ENCODE measurements around the gene UQCRQ. TPM values are rescaled to one million over a fixed set of nuclear protein-coding genes. Genes with fewer than 3 reads are reported as not detected.

The UQCRQ gene
- total and polyA plus RNA-seq, 2 experiments from 2014 or later, result 104 to 1,308 TPM

DNA sequence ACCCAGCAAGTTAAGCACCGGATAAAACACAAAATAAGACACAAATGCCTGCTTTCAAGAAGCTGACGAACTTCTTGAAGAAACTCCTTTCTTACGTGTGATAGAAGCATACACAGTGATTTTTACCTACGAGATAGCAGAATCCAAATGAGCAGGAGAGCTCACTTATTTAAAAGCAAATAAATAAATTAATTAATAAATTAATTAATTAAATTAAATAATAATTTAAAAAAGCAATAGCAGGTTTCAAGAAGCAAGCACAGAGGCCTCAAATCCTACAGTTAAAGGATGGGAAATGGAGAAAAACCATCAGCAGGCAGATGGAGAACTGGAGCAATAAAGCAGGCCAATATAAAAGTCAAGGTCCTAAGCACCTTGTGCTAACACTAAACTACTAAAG lies 24.4 kb downstream of the UQCRQ start (continued):
- TF ChIP-seq, protein P1, sequence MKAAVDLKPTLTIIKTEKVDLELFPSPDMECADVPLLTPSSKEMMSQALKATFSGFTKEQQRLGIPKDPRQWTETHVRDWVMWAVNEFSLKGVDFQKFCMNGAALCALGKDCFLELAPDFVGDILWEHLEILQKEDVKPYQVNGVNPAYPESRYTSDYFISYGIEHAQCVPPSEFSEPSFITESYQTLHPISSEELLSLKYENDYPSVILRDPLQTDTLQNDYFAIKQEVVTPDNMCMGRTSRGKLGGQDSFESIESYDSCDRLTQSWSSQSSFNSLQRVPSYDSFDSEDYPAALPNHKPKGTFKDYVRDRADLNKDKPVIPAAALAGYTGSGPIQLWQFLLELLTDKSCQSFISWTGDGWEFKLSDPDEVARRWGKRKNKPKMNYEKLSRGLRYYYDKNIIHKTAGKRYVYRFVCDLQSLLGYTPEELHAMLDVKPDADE (IDR thresholded peaks at IDR 0.05), result no peak
- TF ChIP-seq REST (IDR thresholded peaks at IDR 0.05; ENCODE audit: unreplicated experiment) (no peak), NANOG (IDR thresholded peaks at IDR 0.05; ENCODE audit: borderline replicate concordance) (no peak)

DNA sequence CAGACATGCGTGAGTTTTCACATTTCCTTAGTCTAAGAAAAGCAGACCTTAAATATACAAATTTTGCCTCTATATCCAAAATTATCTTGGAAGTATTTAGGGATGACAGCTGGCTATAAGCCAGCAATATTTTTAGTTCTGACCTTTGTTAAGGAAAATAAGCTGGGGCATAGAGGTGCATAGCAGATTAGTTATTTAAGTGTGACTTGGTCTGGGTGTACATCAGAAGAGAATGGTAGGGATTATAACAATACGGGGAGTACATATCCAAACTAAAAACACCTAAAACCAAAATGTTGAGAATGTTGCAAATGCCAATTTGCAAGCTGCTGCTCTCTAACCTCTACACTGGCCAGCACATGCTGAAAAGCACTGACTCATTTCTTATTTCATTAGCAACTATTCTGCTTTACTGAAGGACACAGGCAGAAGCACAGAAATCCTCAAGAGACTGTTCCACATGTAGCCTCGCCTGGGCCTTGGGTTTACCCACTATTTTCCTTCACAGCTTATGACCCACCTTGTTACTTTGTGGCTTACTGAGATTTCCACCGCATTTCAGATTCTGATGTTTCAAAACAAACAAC lies 29.4 kb downstream of the UQCRQ start:
- Histone ChIP-seq H3K9me2 (ENCODE audit: insufficient read depth) (no peaks in the 10 kb centered on the region), H3K36me3 (ENCODE audit: insufficient read depth) (peaks cover 59% of the 10 kb centered on the region), H3K27me3 (ENCODE audit: insufficient read depth) (no peaks in the 10 kb centered on the region), H3K4me2 (no peak overlapping the region), H3K27ac (ENCODE audit: low read depth) (no peak overlapping the region), H3K4me3 (no peak overlapping the region), H2AFZ (no peak overlapping the region), H4K20me1 (replicated peaks; ENCODE audit: insufficient read depth) (peaks cover 5% of the 10 kb centered on the region), H3K4me1 (ENCODE audit: insufficient read depth) (no peaks in the 10 kb centered on the region), H3F3A (replicated peaks; ENCODE audit: low read depth) (no peaks in the 10 kb centered on the region), H3K79me2 (replicated peaks; ENCODE audit: insufficient read depth) (no peaks in the 10 kb centered on the region)
- H3K27ac Mint-ChIP-seq, result no peak overlapping the region
- no peaks in the 10 kb centered on the region for H3K4me1 Mint-ChIP-seq
- ATAC-seq, result no peak
- DNase-seq (ENCODE audit: low spot score), result no peak
- H3K4me3 Mint-ChIP-seq, result no peak overlapping the region
- peaks cover 60% of the 10 kb centered on the region for H3K36me3 Mint-ChIP-seq (ENCODE audit: low read depth)
- no peaks in the 10 kb centered on the region for H3K9me3 Mint-ChIP-seq
- no peaks in the 10 kb centered on the region for H3K27me3 Mint-ChIP-seq (ENCODE audit: insufficient read depth, low read depth, poor library complexity)
- no peak for TF ChIP-seq ZNF114 (CRISPR knock-in tag; IDR thresholded peaks at IDR 0.05)
- TF ChIP-seq CREB1 (CRISPR knock-in tag; IDR thresholded peaks at IDR 0.05; ENCODE audit: low read depth), result no peak
- TF ChIP-seq, protein P1 (IDR thresholded peaks at IDR 0.05), result no peak
- no peak for TF ChIP-seq STAT1 (IDR thresholded peaks at IDR 0.05; ENCODE audit: unreplicated experiment)
- TF ChIP-seq, protein P2, sequence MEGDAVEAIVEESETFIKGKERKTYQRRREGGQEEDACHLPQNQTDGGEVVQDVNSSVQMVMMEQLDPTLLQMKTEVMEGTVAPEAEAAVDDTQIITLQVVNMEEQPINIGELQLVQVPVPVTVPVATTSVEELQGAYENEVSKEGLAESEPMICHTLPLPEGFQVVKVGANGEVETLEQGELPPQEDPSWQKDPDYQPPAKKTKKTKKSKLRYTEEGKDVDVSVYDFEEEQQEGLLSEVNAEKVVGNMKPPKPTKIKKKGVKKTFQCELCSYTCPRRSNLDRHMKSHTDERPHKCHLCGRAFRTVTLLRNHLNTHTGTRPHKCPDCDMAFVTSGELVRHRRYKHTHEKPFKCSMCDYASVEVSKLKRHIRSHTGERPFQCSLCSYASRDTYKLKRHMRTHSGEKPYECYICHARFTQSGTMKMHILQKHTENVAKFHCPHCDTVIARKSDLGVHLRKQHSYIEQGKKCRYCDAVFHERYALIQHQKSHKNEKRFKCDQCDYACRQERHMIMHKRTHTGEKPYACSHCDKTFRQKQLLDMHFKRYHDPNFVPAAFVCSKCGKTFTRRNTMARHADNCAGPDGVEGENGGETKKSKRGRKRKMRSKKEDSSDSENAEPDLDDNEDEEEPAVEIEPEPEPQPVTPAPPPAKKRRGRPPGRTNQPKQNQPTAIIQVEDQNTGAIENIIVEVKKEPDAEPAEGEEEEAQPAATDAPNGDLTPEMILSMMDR (conservative IDR thresholded peaks at IDR 0.05; ENCODE audit: low read depth in 2 of 2), result no peak
- TF ChIP-seq ZNF331 (CRISPR knock-in tag; IDR thresholded peaks at IDR 0.05; ENCODE audit: low read depth), result no peak
- no peak for TF ChIP-seq NANOG (IDR thresholded peaks at IDR 0.05; ENCODE audit: borderline replicate concordance)
- no peak for TF ChIP-seq POLR2AphosphoS5 (IDR thresholded peaks at IDR 0.05; ENCODE audit: low read depth)
- TF ChIP-seq REST (IDR thresholded peaks at IDR 0.05; ENCODE audit: unreplicated experiment), result no peak

All from GM23338 (cell line).